GM19099 (cell line): Measurements from ENCODE around the gene GBX1.

Experiments used
- POLR2A ChIP-seq: IDR thresholded peaks from 3 replicates; pipeline ENCODE4 v1.6.1; 2011; ENCODE audit warnings: low read depth; ENCODE audit not compliant: insufficient read length; ENCODE audit errors: extremely low read depth

The GBX1 gene

GRCh38 chr7:151167197-151167961 lies at the start of gene GBX1:
GBX1 (minus strand) TSS chr7:151167694; CDS start chr7:151167548, 146 bp downstream.
- TF ChIP-seq POLR2A = no peak

GRCh38 chr7:151215396-151215795 lies 47.9 kb upstream of the GBX1 start:
- no peak for TF ChIP-seq POLR2A

GRCh38 chr7:151213826-151214225 lies 46.3 kb upstream of the GBX1 start:
- no peak for TF ChIP-seq POLR2A

GRCh38 chr7:151212626-151213025 lies 45.1 kb upstream of the GBX1 start:
- no peak for TF ChIP-seq POLR2A

- no peak for TF ChIP-seq POLR2A
Observed at GRCh38 chr7:151211155-151211772, 43.8 kb upstream of the GBX1 start.

- TF ChIP-seq POLR2A = no peak
Observed at GRCh38 chr7:151210087-151210854, 42.8 kb upstream of the GBX1 start, which contains the start of gene H2BK1. H2BK1 (minus strand) TSS chr7:151210488; CDS start chr7:151210318, 170 bp downstream.

- TF ChIP-seq POLR2A = no peak
Observed at GRCh38 chr7:151209588-151209987, 42.1 kb upstream of the GBX1 start.

GRCh38 chr7:151208253-151208862 lies 40.9 kb upstream of the GBX1 start:
- TF ChIP-seq POLR2A = no peak

GRCh38 chr7:151207804-151208203 lies 40.3 kb upstream of the GBX1 start:
- no peak for TF ChIP-seq POLR2A

GRCh38 chr7:151207315-151207714 lies 39.8 kb upstream of the GBX1 start:
- no peak for TF ChIP-seq POLR2A

GRCh38 chr7:151206914-151207313 lies 39.4 kb upstream of the GBX1 start:
- no peak for TF ChIP-seq POLR2A

GRCh38 chr7:151205730-151206129 lies 38.2 kb upstream of the GBX1 start:
- no peak for TF ChIP-seq POLR2A

GRCh38 chr7:151204383-151205032 lies 37.0 kb upstream of the GBX1 start:
- TF ChIP-seq POLR2A = no peak

GRCh38 chr7:151202836-151203235 lies 35.3 kb upstream of the GBX1 start:
- no peak for TF ChIP-seq POLR2A

- TF ChIP-seq POLR2A = no peak
Observed at GRCh38 chr7:151201751-151202150, 34.3 kb upstream of the GBX1 start.
